NCI-H510A (cell line): ENCODE results near the gene AANAT.

Experiments
- DNase-seq: peaks from one replicate; lab custom pipeline; 2025; lab: John Stamatoyannopoulos, UW

Gene AANAT

GRCh38 chr17:76467366-76467765 lies at the start of gene AANAT:
TSS of gene AANAT (plus strand) at chr17:76467603. CDS start at chr17:76468747, 1,144 bp downstream.
- no peak for DNase-seq

- DNase-seq, result no peak
Observed at GRCh38 chr17:76419576-76420260, 47.7 kb upstream of the AANAT start.

- no peak for DNase-seq
Observed at GRCh38 chr17:76420356-76421043, 46.9 kb upstream of the AANAT start.

DNA sequence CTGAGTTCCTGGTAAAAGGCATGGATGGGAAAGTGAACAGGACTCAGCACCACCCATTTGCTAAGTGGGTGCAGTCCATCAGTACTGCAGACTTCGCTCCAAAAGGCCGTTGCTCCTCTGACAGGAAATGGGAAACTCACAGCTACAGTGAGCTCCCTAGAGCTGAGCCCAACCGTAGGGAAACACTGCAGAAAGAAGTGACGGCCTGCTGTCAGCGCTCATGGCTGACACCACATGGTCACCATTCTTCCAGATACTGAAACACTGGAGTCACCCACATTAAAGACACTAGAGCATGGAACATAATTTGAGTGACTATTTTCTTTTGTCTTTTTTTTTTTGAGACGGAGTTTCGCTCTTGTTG lies 46.4 kb upstream of the AANAT start:
- DNase-seq, result no peak

GRCh38 chr17:76422406-76422805 lies 45.0 kb upstream of the AANAT start:
- DNase-seq, result no peak

DNA sequence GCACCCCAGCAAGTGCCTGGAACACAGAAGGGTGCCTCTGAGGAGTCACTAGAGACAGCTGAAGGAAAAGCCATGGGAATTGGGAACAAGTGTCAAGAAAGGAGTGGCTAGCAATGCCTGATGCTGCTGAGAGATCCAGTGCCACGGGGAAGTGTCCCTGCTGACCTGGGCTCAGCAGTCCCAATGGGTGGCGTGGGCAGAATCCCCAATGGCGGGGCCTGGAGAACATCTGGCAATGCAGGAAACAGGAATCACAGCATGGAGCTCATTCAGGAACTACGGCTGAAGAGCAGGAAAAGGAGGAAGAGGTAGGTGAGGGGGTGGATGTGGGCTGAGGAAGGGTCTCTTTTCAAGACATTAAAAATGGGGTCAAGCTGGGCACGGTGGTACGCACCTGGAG lies 44.5 kb upstream of the AANAT start:
- no peak for DNase-seq

GRCh38 chr17:76426853-76427252 lies 40.5 kb upstream of the AANAT start:
- no peak for DNase-seq

DNA sequence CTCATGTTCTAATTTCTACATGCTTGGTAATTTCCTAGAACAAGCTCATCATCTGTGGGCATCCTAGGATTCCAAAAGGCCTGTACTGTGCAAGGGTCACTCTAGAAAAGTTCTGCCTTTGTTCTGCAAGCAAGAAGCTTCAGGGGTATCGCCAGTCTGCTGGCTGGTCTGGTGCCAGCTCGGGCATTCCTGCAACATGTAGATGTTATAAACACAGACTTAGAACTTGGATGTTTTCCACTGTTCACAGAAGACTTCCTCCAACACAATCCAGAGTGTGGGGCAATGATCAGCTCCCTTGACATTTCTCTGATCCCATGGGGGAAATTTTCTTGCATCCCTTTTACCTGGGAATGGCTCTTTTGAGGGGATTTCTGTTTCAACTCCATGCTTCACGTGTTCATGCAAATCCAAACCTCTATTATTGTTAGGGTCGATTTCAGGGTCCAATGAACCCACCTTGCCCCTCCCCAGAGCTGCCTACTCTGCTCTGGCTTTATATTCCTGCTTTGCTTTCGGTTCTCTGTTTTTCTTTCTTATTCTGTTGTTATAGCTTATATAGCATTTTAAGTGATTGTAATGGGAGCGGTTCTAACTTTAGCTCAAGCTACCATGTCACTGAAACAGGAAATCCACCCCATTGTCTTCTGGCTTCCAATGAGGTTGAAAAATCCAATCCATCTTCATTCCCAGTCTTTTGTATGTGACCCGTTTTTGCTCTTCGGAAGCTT lies 39.7 kb upstream of the AANAT start:
- DNase-seq, result no peak

DNA sequence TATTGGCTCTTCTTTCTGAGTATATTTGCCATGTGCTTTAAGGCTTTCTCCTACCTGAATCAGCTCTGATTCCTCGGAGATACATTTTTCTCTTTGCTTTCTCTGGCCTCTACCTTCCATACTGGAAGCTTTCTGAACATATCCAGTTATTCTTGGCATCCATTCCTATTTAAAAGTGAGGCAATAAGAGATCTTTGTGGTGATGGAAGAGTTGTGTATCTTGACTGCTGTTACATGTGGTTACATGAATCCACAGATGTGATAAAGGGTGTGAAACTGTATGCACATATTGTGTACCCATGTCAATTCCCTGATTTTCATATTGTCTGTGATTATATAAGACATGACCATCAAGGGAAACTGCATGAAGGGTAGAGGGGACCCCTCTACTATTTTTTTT lies 38.9 kb upstream of the AANAT start:
- DNase-seq, result no peak

- DNase-seq, result no peak
Observed at GRCh38 chr17:76431509-76431908, 35.9 kb upstream of the AANAT start.

DNA sequence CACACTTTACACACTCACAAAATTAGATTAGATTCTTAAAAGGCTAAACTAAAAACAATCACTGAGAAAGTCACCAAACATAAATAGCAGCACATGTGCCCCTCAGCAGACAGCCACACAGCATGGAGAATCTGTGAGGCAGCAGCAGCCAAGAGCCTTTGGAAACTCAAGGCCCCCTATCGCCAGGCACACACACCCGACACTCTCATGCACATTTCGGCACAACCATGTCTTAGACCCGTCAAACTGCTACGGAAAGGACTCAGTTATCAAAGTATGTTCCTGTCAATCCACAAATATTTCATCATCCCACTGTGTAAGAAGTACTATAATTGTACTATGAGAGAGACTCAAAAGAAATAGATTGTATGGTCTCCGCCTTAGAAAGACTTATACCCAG lies 35.4 kb upstream of the AANAT start:
- DNase-seq, result no peak

GRCh38 chr17:76432712-76433336 lies 34.6 kb upstream of the AANAT start:
- DNase-seq, result no peak

DNA sequence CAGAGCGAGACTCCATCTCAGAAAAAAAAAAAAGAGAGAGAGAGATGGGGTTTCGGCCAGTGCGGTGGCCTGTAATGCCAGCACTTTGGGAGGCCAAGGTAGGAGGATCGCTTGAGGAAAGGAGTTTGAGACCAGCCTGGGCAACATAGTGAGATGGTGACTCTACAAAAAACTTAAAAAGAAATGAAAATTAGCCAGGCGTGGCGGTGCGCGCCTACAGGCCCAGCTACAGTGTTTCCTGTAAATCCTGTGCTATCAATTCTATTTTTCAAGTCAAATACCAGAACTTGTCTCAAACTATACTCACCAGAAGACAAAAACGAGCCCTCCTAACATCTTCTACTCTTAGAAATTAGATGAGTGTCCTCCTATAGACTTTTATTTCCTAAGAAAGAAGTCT lies 33.7 kb upstream of the AANAT start:
- DNase-seq, result no peak

GRCh38 chr17:76434870-76435269 lies 32.5 kb upstream of the AANAT start:
- DNase-seq, result no peak

GRCh38 chr17:76435751-76436150 lies 31.7 kb upstream of the AANAT start:
- no peak for DNase-seq

DNA sequence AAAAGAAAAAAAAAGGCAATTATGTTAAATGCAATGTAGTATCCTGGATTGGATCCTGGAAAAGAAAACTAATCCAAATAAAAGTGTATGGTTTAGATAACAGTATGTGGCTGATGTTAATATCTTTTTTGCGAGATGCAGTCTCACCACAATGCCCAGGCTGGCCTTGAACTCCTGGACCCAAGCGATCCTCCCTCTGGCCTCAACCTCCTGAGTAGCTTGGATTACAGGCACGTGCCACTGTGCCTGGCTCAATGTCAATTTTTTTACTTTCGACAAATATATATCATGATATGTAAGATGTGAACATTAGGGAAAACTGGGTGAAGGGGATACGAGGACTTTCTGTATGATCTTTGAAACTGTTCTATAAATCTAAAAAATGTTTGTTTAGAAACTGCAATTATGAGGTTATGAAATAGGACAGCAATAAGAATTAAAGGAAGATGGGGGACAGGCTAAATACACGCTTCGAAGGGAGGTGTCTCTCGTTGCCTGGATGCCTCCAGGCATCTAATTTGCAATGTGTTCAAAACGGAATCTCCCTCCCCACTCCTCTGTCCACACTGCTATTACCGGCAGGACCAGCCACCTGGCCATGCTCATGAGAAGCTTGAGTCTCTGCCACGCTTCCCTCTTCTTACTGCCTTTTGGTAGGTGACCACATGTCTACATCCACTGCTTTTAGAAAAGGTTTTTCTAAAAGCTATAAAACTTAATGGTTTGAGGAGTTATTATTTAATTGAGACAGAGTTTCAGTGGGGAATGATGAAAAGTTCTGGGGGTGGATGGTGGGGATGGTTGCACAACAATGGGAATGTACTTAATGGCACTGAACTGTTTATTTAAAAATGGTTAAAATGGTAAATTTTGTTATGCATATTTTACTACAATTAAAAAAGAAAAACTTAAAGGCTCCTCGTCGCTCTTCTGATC lies 29.7 kb upstream of the AANAT start:
- no peak for DNase-seq

DNA sequence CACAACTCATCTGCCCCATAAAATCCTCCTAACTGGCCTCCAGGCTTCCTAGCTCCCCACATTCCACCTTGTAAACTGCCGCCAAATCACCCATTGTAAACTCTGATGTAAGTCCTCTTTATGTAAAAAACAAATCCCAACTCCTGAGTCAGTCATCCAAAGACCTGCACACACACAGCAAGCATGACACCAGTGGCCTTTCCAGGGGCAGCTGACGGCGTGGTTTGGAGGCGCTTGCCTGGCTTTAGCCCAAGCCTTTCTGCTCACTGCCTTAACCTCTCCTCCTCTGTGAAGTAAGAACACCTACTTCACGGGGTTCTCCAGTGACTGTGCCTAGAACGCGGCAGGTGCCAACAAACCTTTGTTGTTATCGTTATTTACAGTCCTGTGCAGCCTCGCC lies 28.5 kb upstream of the AANAT start:
- DNase-seq, result no peak

DNA sequence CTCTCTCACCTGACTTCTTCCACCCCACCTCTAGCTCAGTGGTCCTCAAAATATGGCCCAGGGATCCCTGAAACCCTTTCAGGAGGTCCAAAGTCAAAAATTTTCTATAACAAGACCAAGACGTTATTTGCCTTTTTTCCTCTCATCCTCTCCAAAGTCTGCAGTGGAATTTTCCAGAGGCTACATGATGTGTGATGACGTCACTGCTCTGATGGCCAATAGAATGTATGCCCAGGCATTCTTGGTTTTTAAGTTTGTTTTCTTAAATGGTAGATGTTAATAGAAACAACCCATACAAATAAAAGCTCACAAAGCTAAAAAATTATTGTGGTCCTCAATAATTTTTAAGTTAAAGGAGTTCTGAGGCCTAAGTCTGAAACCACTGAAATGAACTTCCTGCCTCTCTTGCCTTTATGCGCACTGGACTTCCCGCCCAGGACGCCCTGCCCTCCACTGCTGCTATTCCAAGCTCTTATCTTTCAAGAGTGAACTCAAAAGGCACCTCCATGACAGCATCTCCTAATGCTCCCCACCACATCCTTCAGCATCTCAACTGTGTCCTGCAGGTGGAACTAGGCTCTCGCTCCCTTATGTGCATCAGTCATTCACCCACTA lies 28.0 kb upstream of the AANAT start:
- no peak for DNase-seq

- no peak for DNase-seq
Observed at GRCh38 chr17:76440751-76441362, 26.5 kb upstream of the AANAT start.

- no peak for DNase-seq
Observed at GRCh38 chr17:76441686-76442340, 25.6 kb upstream of the AANAT start.
